ENCODE results near the gene NEAT1.

- TF ChIP-seq CTCF (IDR thresholded peaks at IDR 0.05): no peak
- TF ChIP-seq POLR2A (IDR thresholded peaks at IDR 0.05): no peak
- TF ChIP-seq POLR2AphosphoS5 (IDR thresholded peaks at IDR 0.05): no peak
Measured at GRCh38 chr11:65459552-65459951, 37.0 kb downstream of the NEAT1 start.
